ENCODE results near the gene PCDHA3. TPM values are rescaled to one million over a fixed set of nuclear protein-coding genes. Genes with fewer than 3 reads are reported as not detected.

Gene PCDHA3
- polyA plus RNA-seq, 1 of the 3 experiments (the other 2 are of a cell fraction), result 0.02 TPM

GRCh38 chr5:140808889-140809291 lies 8.0 kb downstream of the PCDHA3 start:
- Histone ChIP-seq H3K9me3 (no peaks in the 10 kb centered on the region), H3K27ac (ENCODE audit: low read depth in 2 of 2, low read length in 1 of 2) (no peak overlapping the region), H3K4me1 (ENCODE audit: control insufficient read depth in 1 of 2, insufficient read depth in 2 of 2, low read depth in 1 of 2, low read length in 1 of 2) (no peaks in the 10 kb centered on the region; a peak in 2 of 4 replicates), H3K9ac (no peak overlapping the region), H3K4me3 (ENCODE audit: low read depth in 2 of 2, low read length in 1 of 2) (no peak overlapping the region), H3K9me2 (no peaks in the 10 kb centered on the region), H3K4me2 (no peak overlapping the region), H3K79me2 (ENCODE audit: insufficient read depth) (no peaks in the 10 kb centered on the region), H4K20me1 (ENCODE audit: insufficient read depth) (no peaks in the 10 kb centered on the region), H2AFZ (ENCODE audit: low read depth) (no peak overlapping the region), H3K27me3 (ENCODE audit: insufficient read depth) (no peaks in the 10 kb centered on the region), H3K36me3 (replicated peaks in 1 of 2; ENCODE audit: control insufficient read depth in 1 of 2, insufficient read depth in 2 of 2, low read length in 1 of 2) (no peaks in the 10 kb centered on the region), H3F3A (replicated peaks; ENCODE audit: insufficient read depth) (no peaks in the 10 kb centered on the region)
- POLR2A ChIA-PET, result no interaction called here
- CTCF ChIA-PET, result interaction anchor here (0.5 to 5.0 kb wide), 2 partner anchors 32 to 175 kb away, joined by 3 to 52 read pairs; partner anchors contain the start of gene PCDHA8
- no peak for DNase-seq
- WGBS (ENCODE audit: low lambda C conversion rate), result 82% methylated on average over 13 of the region's 43 CpGs
- TF ChIP-seq YY1 (IDR thresholded peaks at IDR 0.05; ENCODE audit: low read depth) (no peak), EZH2phosphoT487 (IDR thresholded peaks at IDR 0.05; ENCODE audit: borderline replicate concordance, low read depth) (no peak), RCOR1 (IDR thresholded peaks at IDR 0.05; ENCODE audit: low read length) (no peak), MXI1 (IDR thresholded peaks at IDR 0.05; ENCODE audit: low read depth, low read length) (no peak), TAF1 (IDR thresholded peaks at IDR 0.05; ENCODE audit: borderline replicate concordance, low read depth, low read length) (no peak), NFIC (IDR thresholded peaks at IDR 0.05; ENCODE audit: borderline replicate concordance) (no peak), CHD2 (IDR thresholded peaks at IDR 0.05; ENCODE audit: low read length, partially characterized antibody) (no peak), SMC3 (IDR thresholded peaks at IDR 0.05; ENCODE audit: low read depth, low read length) (no peak), USF2 (IDR thresholded peaks at IDR 0.05; ENCODE audit: borderline replicate concordance, low read depth, low read length) (no peak), GATA2 (CRISPR knock-in tag; IDR thresholded peaks at IDR 0.05) (no peak), USF1 (IDR thresholded peaks at IDR 0.05; ENCODE audit: borderline replicate concordance, low read depth) (no peak), POLR2AphosphoS5 (IDR thresholded peaks at IDR 0.05; ENCODE audit: low read depth, low read length) (no peak), PBX3 (IDR thresholded peaks at IDR 0.05) (no peak), CTCF (IDR thresholded peaks at IDR 0.05) (no peak), NRF1 (IDR thresholded peaks at IDR 0.05; ENCODE audit: low read depth, low read length) (no peak), GABPA (IDR thresholded peaks at IDR 0.05; ENCODE audit: low read depth) (no peak), FOSL2 (IDR thresholded peaks at IDR 0.05; ENCODE audit: borderline replicate concordance, low read depth) (no peak), RXRA (IDR thresholded peaks at IDR 0.05; ENCODE audit: borderline replicate concordance, low read depth) (no peak)

Data from SK-N-SH (cell line).